IPS-20b (cell line): ENCODE results near the gene PIR.

Experiments
- H3K27ac ChIP-seq: one replicate; pipeline ENCODE4 v1.5.1; 2013; ENCODE audit warnings: low read length
- H3K27me3 ChIP-seq: 2 replicates; pipeline ENCODE4 v1.6.1; 2013; ENCODE audit warnings: mild to moderate bottlenecking, low read length, inconsistent platforms; ENCODE audit not compliant: insufficient read depth
- H3K36me3 ChIP-seq: 2 replicates; pipeline ENCODE4 v1.6.1; 2013; ENCODE audit warnings: low read depth, mild to moderate bottlenecking, inconsistent platforms, low read length, moderate library complexity; ENCODE audit not compliant: insufficient read depth
- H3K4me1 ChIP-seq: 2 replicates; pipeline ENCODE4 v1.6.1; 2013; ENCODE audit warnings: mild to moderate bottlenecking, control low read depth, inconsistent platforms, low read length, moderate library complexity; ENCODE audit not compliant: insufficient read depth
- H3K4me3 ChIP-seq: 2 replicates; pipeline ENCODE4 v1.5.1; 2013; ENCODE audit warnings: mild to moderate bottlenecking, low read length, inconsistent platforms
- H3K9ac ChIP-seq: 2 replicates; pipeline ENCODE4 v1.6.1; 2013; ENCODE audit warnings: low read depth, mild to moderate bottlenecking, inconsistent platforms, low read length, moderate library complexity
- H3K9me3 ChIP-seq: 2 replicates; pipeline ENCODE4 v1.6.1; 2013; ENCODE audit warnings: mild to moderate bottlenecking, low read depth, low read length, inconsistent platforms; ENCODE audit not compliant: insufficient read depth

Gene PIR

DNA sequence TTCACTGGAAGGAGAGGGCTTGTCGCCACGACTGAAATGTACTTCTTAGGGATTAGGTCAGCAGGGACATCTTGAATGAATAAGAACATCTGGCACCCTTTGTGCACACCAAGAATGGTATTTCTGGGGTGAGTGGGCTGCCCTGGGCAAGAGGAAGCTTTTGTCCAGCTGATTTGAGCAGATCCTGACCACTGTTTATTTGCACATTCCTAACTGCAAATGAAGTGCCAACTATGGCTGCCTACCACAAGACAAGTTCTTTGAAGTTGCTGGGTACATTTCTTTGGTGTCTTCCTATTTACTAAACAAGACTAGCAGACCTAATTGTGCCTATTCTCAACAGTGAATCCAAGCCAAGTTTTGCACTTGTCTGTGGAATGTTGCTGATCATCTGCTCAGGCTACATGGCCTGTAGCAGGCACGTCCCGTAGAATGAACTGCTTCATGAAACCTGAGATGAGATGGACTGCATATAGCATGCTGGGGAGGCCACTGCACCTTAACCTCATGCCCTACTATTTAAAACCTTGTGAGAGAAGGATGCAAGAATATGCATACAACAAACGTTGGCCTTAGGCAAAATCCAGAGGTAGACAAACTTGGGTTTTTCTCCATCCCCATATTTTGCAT lies 45.0 kb downstream of the PIR start:
- no peak overlapping the region for H3K4me3 ChIP-seq
- H3K9ac ChIP-seq: no peak overlapping the region
- H3K36me3 ChIP-seq: no peaks in the 10 kb centered on the region
- H3K27me3 ChIP-seq: no peaks in the 10 kb centered on the region
- no peaks in the 10 kb centered on the region for H3K9me3 ChIP-seq
- no peaks in the 10 kb centered on the region for H3K4me1 ChIP-seq
- no peak overlapping the region for H3K27ac ChIP-seq

DNA sequence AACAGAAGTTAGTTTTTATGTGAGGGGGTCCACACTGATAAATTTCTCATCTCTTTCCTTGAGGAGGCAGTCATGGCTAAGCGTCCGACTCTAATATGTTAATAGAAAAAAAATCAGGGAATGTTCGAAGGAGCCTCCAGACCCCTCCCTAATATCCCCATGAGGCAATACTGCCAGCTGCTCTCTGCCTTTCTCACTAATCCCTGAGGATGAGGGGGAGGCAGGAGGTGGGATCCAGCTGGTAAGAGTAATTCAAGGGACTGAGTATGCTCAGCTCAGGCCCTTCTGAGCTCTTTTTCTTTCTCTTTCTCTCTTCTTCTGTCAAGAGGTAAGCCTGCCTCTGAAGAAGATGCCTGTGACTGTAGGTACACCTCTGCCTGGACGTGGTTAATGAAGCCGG lies 51.7 kb downstream of the PIR start:
- no peaks in the 10 kb centered on the region for H3K36me3 ChIP-seq
- no peaks in the 10 kb centered on the region for H3K4me1 ChIP-seq
- no peaks in the 10 kb centered on the region for H3K9me3 ChIP-seq
- H3K9ac ChIP-seq: no peak overlapping the region
- no peak overlapping the region for H3K27ac ChIP-seq
- no peaks in the 10 kb centered on the region for H3K27me3 ChIP-seq
- no peak overlapping the region for H3K4me3 ChIP-seq

DNA sequence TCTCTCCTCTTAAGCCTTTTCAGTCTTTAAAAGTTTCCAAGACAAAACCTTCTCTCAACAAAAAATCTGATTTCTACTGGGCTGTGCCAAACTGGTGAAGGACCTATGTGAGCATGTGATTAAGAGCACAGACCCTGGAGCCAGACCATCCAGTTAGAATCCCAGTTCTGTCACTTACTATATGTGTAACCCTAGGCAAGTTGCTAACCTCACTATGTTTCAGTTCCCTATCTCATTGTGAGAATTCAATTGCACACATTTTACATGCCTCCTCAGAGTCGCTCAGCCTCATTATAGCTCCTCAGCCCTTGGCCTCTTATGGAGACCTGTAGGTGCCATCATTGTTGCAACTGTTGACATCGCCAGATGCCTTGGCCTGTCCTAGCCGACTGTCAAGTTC lies 54.8 kb downstream of the PIR start:
- no peak overlapping the region for H3K9ac ChIP-seq
- H3K27me3 ChIP-seq: no peaks in the 10 kb centered on the region
- H3K9me3 ChIP-seq: no peaks in the 10 kb centered on the region
- no peak overlapping the region for H3K27ac ChIP-seq
- no peaks in the 10 kb centered on the region for H3K36me3 ChIP-seq
- H3K4me3 ChIP-seq: no peak overlapping the region
- H3K4me1 ChIP-seq: no peaks in the 10 kb centered on the region

DNA sequence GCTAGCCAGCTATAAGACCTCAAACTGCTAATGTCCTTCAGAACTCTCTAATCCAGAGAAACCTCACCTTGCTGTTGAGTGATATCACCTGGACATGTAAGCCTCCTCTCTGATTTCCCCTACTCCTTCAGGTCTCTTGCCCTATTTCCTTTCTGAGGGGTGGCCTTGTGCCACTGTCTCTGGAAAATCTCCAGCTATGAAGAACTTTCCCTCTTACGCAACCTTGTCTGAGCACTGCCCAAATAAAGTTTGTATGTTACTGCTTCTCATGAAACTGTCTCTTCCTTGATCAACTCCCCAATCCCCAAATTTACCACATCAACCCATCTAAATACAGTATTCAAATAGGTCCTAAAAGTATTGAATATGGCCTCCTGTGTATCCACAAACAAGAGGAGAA lies 55.4 kb downstream of the PIR start:
- Histone ChIP-seq H3K9ac (no peak overlapping the region), H3K4me3 (no peak overlapping the region), H3K27me3 (no peaks in the 10 kb centered on the region), H3K4me1 (no peaks in the 10 kb centered on the region), H3K27ac (no peak overlapping the region), H3K36me3 (no peaks in the 10 kb centered on the region), H3K9me3 (no peaks in the 10 kb centered on the region)

DNA sequence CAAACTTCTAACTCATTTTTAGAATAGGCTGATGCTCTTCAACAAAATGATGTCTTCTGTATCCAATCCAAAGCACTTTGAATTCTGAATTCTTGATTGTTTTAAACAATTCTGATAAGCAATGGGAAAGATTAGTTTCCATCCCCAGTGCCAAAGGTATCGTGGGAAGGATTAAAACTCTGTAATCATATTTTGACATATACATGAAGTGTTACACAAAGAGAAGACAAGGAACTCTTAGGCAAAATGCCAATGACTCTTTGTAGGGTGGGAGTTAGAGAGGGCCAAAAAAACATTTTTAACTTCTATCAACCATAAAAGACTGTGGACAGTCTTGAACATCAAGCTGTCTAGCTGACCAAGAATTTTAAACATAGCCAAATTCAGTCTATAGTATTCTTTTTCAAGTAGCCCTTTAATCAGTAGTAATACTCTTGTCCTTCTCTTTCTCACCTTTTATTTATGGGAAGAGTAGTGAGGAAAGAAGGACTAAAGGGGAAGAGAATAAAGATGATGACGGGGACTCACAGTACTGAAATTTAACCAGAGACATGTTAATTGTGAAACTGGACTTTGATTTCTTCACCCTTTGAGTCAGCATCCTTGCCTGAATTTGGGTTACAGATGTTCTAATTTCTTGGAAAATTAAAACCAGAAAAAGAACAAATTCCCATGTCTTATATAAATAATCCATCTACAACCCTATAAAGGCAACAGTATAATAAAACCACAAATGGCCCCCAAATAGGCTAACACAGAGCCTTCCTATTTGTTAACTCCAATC lies 57.1 kb downstream of the PIR start:
- Histone ChIP-seq H3K27me3 (no peaks in the 10 kb centered on the region), H3K4me3 (no peak overlapping the region), H3K9ac (no peak overlapping the region), H3K9me3 (no peaks in the 10 kb centered on the region), H3K36me3 (no peaks in the 10 kb centered on the region), H3K4me1 (no peaks in the 10 kb centered on the region), H3K27ac (no peak overlapping the region)

DNA sequence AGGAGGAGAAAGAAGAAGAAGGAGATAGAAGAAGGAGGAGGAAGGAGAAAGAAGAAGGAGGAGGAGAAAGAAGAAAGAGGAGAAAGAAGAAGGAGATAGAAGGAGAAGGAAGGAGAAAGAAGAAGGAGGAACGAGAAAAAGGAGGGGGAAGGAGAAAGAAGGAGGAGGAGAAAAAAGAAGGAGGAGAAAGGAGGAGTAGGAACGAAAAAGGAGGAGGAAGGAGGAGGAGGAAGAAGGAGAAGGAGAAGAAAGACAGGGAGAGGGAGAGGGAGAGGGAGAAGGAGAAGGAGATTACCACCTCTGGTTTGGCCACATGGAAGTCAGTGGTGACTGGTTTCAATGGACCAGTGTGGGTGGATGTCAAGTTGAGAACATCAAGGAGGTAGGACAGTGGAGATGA lies 58.9 kb downstream of the PIR start:
- Histone ChIP-seq H3K9me3 (no peaks in the 10 kb centered on the region), H3K9ac (no peak overlapping the region)

DNA sequence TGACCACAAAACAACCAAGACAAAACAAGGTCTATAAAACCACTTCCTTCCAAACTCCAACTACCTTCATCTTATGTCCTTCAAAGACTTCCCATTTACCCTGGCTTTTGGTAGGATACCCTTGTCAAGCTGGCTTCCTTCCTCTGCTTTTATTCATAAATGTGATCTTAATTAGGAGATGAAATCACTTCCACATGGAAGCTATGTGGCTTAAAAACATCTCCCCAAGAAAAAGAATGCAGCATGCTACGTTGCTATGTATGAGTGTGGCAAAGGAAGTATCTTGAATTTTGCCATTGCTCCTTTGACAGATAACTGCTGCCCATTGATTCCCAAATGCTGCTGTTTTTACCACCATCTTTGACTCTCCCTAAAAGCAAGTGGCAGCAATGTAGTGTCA lies 62.5 kb downstream of the PIR start:
- H3K9me3 ChIP-seq: no peaks in the 10 kb centered on the region
- no peak overlapping the region for H3K27ac ChIP-seq
- no peak overlapping the region for H3K9ac ChIP-seq
- no peaks in the 10 kb centered on the region for H3K27me3 ChIP-seq
- H3K36me3 ChIP-seq: no peaks in the 10 kb centered on the region
- H3K4me3 ChIP-seq: no peak overlapping the region
- no peaks in the 10 kb centered on the region for H3K4me1 ChIP-seq

More for the DNA sequence above, 58.9 kb downstream of the PIR start:
- H3K36me3 ChIP-seq: no peaks in the 10 kb centered on the region
- H3K27me3 ChIP-seq: no peaks in the 10 kb centered on the region
- no peak overlapping the region for H3K4me3 ChIP-seq
- no peaks in the 10 kb centered on the region for H3K4me1 ChIP-seq
- no peak overlapping the region for H3K27ac ChIP-seq

DNA sequence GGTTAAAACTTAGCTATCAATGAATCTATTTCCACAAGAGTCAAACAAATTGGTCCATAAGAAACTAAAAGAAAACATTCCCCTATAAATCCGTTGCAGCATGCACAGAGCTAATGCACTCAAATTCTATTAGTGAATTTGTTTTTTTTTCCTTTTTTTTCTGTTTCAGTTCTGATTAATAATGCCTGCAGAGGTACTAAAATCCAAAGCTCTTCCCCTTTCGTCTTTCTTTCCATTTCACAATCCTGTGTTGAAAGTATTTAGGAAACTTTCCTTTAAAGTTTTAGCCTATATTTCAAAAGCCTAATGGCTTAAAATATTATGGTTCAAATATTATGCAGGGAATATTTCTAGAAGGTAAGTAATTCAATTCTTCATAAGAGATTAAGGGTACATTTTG lies 63.1 kb downstream of the PIR start:
- Histone ChIP-seq H3K36me3 (no peaks in the 10 kb centered on the region), H3K4me3 (no peak overlapping the region), H3K27me3 (no peaks in the 10 kb centered on the region), H3K4me1 (no peaks in the 10 kb centered on the region), H3K27ac (no peak overlapping the region), H3K9ac (no peak overlapping the region), H3K9me3 (no peaks in the 10 kb centered on the region)

DNA sequence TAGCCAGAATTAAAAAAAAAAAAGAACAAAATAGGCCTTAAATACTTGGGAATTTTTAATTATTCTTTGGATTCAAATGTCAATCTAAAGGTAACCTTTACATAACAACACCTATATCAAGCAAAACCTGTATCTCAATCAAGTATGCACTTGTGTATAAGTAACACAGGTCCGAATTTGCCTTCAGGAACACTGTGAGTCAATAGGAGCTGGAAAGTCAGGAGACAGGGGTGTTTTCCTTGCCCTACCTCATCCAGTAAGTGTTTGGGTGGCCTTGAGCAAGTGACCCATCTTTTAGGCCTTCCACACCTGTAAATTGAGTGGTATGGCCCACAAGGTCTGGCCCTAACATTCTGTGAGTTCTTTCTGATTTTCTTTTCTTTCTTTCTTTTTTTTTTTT lies 68.1 kb downstream of the PIR start:
- Histone ChIP-seq H3K9ac (no peak overlapping the region), H3K4me1 (no peaks in the 10 kb centered on the region), H3K9me3 (no peaks in the 10 kb centered on the region), H3K27me3 (no peaks in the 10 kb centered on the region), H3K4me3 (no peak overlapping the region), H3K27ac (no peak overlapping the region), H3K36me3 (no peaks in the 10 kb centered on the region)

DNA sequence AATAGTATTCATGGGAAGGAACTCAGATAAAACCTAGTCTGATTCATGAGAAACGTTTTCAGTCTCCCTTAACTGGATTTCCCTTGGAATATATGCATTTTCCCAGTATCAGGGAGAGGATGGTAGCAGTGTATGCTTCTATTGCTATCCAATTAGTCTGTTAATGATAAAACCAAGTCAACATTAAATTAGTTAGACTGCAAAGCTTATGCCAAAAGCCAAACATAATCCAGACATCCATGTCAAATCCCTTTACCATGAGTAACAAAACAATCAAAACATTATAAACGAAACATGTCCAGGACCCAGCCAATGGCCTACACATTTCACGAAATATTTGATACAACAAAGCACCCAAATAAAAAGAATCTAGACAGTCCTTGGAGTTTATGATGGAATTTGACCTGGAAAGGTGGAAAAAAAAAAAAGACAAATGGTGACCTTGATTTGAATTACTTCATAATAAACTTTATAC lies 74.4 kb downstream of the PIR start:
- Histone ChIP-seq H3K27ac (no peak overlapping the region), H3K9ac (no peak overlapping the region), H3K4me1 (no peaks in the 10 kb centered on the region)

DNA sequence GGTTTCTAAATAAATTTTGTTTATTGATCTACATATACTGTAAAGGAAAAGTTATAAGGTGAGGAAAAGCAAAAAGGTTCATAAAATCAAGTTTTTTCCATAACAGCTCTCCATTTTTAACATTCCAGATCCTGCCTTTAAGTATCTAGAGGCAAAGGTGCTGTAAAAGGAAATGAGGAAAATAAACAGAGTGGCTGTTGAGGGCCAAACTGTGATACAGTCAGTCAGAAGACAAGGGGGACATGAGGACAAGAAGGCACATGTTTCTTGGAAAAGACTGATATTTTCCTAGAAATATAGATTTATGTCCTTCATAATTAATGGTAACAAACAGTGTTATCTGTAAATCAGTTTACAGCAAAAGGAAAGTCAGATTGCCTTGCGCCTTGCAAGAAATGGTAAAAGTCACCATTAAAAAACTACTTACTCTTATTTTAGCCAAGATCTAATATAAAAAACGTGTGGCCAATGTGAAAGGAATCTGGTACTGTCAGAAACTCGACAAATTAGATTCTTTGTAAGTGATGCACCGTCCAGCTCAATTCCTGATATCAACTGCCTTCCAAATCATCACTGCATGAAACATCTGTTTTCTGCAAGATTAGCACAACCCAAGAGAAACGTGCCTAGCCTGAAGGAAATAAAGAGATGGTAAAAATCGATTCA lies 75.0 kb downstream of the PIR start:
- H3K27ac ChIP-seq: no peak overlapping the region
- H3K4me3 ChIP-seq: no peak overlapping the region
- no peaks in the 10 kb centered on the region for H3K27me3 ChIP-seq
- H3K4me1 ChIP-seq: no peaks in the 10 kb centered on the region
- no peaks in the 10 kb centered on the region for H3K36me3 ChIP-seq
- no peak overlapping the region for H3K9ac ChIP-seq
- H3K9me3 ChIP-seq: no peaks in the 10 kb centered on the region

More for the DNA sequence above, 74.4 kb downstream of the PIR start:
- Histone ChIP-seq H3K36me3 (no peaks in the 10 kb centered on the region), H3K27me3 (no peaks in the 10 kb centered on the region), H3K9me3 (no peaks in the 10 kb centered on the region), H3K4me3 (no peak overlapping the region)
